Measurements from ENCODE around the gene WASF3.

The WASF3 gene

DNA sequence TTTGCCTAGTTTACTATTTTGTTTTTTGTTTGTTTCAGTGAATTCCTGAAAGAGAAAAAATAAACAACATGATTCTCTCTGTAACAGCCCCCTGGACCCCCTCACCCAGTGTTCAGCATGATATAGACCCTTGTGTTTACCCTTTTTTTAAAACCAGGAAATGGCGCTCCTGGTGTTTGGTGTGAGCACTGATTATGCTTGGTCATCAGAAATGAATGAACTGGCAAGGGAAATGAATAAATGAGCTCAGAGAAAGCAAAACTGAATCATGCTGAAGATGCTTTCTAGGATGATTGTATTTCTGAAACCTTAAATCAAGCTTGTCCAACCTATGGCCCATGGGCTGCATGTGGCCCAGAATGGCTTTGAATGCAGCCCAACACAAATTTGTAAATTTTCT is 22.1 kb downstream of the WASF3 start:
- TF ChIP-seq EZH2phosphoT487 (IDR thresholded peaks at IDR 0.05; ENCODE audit: borderline replicate concordance, low read length) (no peak), CTCF (IDR thresholded peaks at IDR 0.05; ENCODE audit: low read depth, low read length, poor library complexity, severe bottlenecking) (no peak)

DNA sequence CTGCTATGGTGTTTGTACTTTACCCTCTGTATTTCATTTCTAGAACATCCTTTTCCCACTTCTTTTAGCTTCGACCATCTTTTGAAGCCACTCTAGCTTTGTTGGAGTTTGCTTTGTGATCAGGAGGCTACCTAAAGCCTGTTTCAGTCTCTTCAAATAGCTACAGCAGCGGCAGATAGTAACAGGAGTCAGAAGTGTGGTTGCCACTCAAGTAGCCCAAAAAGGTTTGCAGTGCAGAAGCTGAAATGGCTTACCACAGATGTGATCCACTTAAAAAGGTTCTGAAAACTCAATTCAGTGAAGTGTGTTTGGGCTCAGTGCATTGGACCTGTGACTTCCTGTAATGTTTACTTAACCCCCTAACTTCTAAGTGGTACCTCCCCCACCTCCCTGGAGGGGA is 26.2 kb downstream of the WASF3 start:
- Histone ChIP-seq H3K9me3 (ENCODE audit: control insufficient read depth, insufficient read depth, low read length) (no peaks in the 10 kb centered on the region), H4K20me1 (ENCODE audit: control insufficient read depth, insufficient read depth, low read depth, low read length) (no peaks in the 10 kb centered on the region), H3K4me3 (ENCODE audit: low read length) (no peak overlapping the region), H3K27me3 (ENCODE audit: control insufficient read depth, low read length) (peaks cover 11% of the 10 kb centered on the region), H3K4me2 (ENCODE audit: low read length) (no peak overlapping the region), H3K36me3 (ENCODE audit: control insufficient read depth, low read length) (no peaks in the 10 kb centered on the region), H3K27ac (ENCODE audit: low read depth, low read length) (no peak overlapping the region), H3K9me2 (replicated peaks; ENCODE audit: control insufficient read depth, low read length) (no peaks in the 10 kb centered on the region), H3K79me2 (ENCODE audit: control insufficient read depth, low read length) (no peaks in the 10 kb centered on the region), H3F3A (ENCODE audit: control insufficient read depth, insufficient read depth) (no peaks in the 10 kb centered on the region), H3K4me1 (ENCODE audit: control insufficient read depth, low read length) (no peaks in the 10 kb centered on the region)
- no peak for TF ChIP-seq EZH2phosphoT487 (IDR thresholded peaks at IDR 0.05; ENCODE audit: borderline replicate concordance, low read length)
- TF ChIP-seq CTCF (IDR thresholded peaks at IDR 0.05; ENCODE audit: low read depth, low read length, poor library complexity, severe bottlenecking) = no peak

More for the DNA sequence above, 22.1 kb downstream of the WASF3 start:
- H3K4me1 ChIP-seq (ENCODE audit: control insufficient read depth, low read length) = no peaks in the 10 kb centered on the region
- no peaks in the 10 kb centered on the region for H3K9me3 ChIP-seq (ENCODE audit: control insufficient read depth, insufficient read depth, low read length)
- H3K79me2 ChIP-seq (ENCODE audit: control insufficient read depth, low read length) = no peaks in the 10 kb centered on the region
- H3K36me3 ChIP-seq (ENCODE audit: control insufficient read depth, low read length) = no peaks in the 10 kb centered on the region
- H3K9me2 ChIP-seq (replicated peaks; ENCODE audit: control insufficient read depth, low read length) = no peaks in the 10 kb centered on the region
- no peaks in the 10 kb centered on the region for H4K20me1 ChIP-seq (ENCODE audit: control insufficient read depth, insufficient read depth, low read depth, low read length)
- no peaks in the 10 kb centered on the region for H3F3A ChIP-seq (ENCODE audit: control insufficient read depth, insufficient read depth)
- H3K4me2 ChIP-seq (ENCODE audit: low read length) = no peak overlapping the region
- peaks cover 7% of the 10 kb centered on the region for H3K27me3 ChIP-seq (ENCODE audit: control insufficient read depth, low read length)
- H3K4me3 ChIP-seq (ENCODE audit: low read length) = no peak overlapping the region
- no peak overlapping the region for H3K27ac ChIP-seq (ENCODE audit: low read depth, low read length)

DNA sequence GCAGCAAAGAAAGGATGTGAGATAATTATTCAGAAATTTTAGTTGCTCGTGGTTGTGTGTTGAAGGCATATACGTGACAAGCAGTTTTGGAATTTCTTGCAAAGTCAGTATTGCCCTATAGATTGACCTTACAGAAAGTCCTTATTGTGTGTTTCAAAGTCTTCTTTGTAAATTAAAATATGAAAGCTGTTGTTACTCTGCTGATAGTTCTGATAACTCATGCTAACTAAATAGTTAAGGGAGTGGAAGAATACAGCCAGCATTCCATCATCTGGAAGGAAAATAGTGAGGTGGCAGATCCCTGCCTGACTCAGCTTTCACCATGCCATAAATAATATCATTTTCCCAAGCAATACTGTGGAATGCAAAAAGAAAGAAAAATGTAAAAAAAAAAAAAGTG is 27.2 kb downstream of the WASF3 start:
- H3K27ac ChIP-seq (ENCODE audit: low read depth, low read length) = no peak overlapping the region
- no peaks in the 10 kb centered on the region for H3F3A ChIP-seq (ENCODE audit: control insufficient read depth, insufficient read depth)
- H3K4me2 ChIP-seq (ENCODE audit: low read length) = no peak overlapping the region

More for the DNA sequence above, 27.2 kb downstream of the WASF3 start:
- Histone ChIP-seq H3K9me3 (ENCODE audit: control insufficient read depth, insufficient read depth, low read length) (no peaks in the 10 kb centered on the region), H3K9me2 (replicated peaks; ENCODE audit: control insufficient read depth, low read length) (no peaks in the 10 kb centered on the region), H3K79me2 (ENCODE audit: control insufficient read depth, low read length) (no peaks in the 10 kb centered on the region), H3K27me3 (ENCODE audit: control insufficient read depth, low read length) (peaks cover 12% of the 10 kb centered on the region), H3K36me3 (ENCODE audit: control insufficient read depth, low read length) (no peaks in the 10 kb centered on the region), H3K4me1 (ENCODE audit: control insufficient read depth, low read length) (peaks cover under 1% of the 10 kb centered on the region; the same call in 1 of the 2 replicates), H4K20me1 (ENCODE audit: control insufficient read depth, insufficient read depth, low read depth, low read length) (no peaks in the 10 kb centered on the region), H3K4me3 (ENCODE audit: low read length) (no peak overlapping the region)
- TF ChIP-seq CTCF (IDR thresholded peaks at IDR 0.05; ENCODE audit: low read depth, low read length, poor library complexity, severe bottlenecking) = no peak
- TF ChIP-seq EZH2phosphoT487 (IDR thresholded peaks at IDR 0.05; ENCODE audit: borderline replicate concordance, low read length) = no peak
